Panc1 (cell line): ENCODE measurements around the gene IVD. TPM values are rescaled to one million over a fixed set of nuclear protein-coding genes. Genes with fewer than 3 reads are reported as not detected.

Source experiments
- ATAC-seq: fragments of 200-7000 bp; cut with Tn5 transposase; 2 replicates; pipeline ENCODE4 v1.9.1; 2020; ENCODE audit warnings: mild to moderate bottlenecking, moderate library complexity
- BruUV-seq: library from RNA; stranded (reverse); fragments of 400-500 nt; replicated peaks from 2 replicates; lab custom pipeline; 2021; lab: Mats Ljungman, UMichigan
- CTCF ChIA-PET: fragments of 300-600 bp; sonication (Branson Sonifier 250); formaldehyde crosslinking; loops from one replicate; lab custom pipeline; 2022; ENCODE audit warnings: antibody characterized with exemption; lab: Charles Lee
- POLR2A ChIA-PET: fragments of 300-600 bp; sonication (Branson Sonifier 250); formaldehyde crosslinking; loops from one replicate; lab custom pipeline; 2022; ENCODE audit warnings: antibody characterized with exemption; lab: Charles Lee
- DNase-seq: peaks from one replicate; pipeline ENCODE4 v3.0.0-alpha.2; 2010; ENCODE audit warnings: low read depth, low spot score
- H3K27ac ChIP-seq: 2 replicates; pipeline ENCODE4 v1.5.1; 2011; ENCODE audit warnings: mild to moderate bottlenecking, low read length, inconsistent platforms
- H3K27me3 ChIP-seq: fragments of 200-500 bp; sonication (Bioruptor generic); 2 replicates; pipeline ENCODE4 v1.6.0; 2014; ENCODE audit warnings: low read length, inconsistent platforms; ENCODE audit not compliant: control insufficient read depth, insufficient read depth
- H3K36me3 ChIP-seq: fragments of 200-500 bp; sonication (Bioruptor generic); 2 replicates; pipeline ENCODE4 v1.5.1; 2014; ENCODE audit warnings: inconsistent platforms, mild to moderate bottlenecking, low read length, moderate library complexity; ENCODE audit not compliant: control insufficient read depth, insufficient read depth
- H3K4me1 ChIP-seq: 2 replicates; pipeline ENCODE4 v1.5.1; 2011; ENCODE audit warnings: inconsistent platforms, mild to moderate bottlenecking, low read length, moderate library complexity; ENCODE audit not compliant: control insufficient read depth, insufficient read depth
- H3K4me3 ChIP-seq, 2 experiments: 2 replicates each; pipeline ENCODE4 v1.5.1; 2011 to 2012; ENCODE audit warnings: low read depth in 2 of 2, low read length in 2 of 2, mild to moderate bottlenecking in 2 of 2, inconsistent platforms in 1 of 2, moderate library complexity in 1 of 2
- H3K9me3 ChIP-seq: fragments of 200-500 bp; sonication (Bioruptor generic); 2 replicates; pipeline ENCODE4 v1.5.1; 2014; ENCODE audit warnings: low read depth, mild to moderate bottlenecking, inconsistent platforms, low read length, moderate library complexity; ENCODE audit not compliant: control insufficient read depth, insufficient read depth
- CTCF ChIP-seq: fragments of 450-650 bp; IDR thresholded peaks from 2 replicates; pipeline ENCODE4 v1.5.1; 2017; ENCODE audit warnings: mild to moderate bottlenecking
- POLR2AphosphoS5 ChIP-seq: IDR thresholded peaks from 2 replicates; pipeline ENCODE4 v1.6.1; 2012; ENCODE audit warnings: mild to moderate bottlenecking, low read depth, low read length, moderate library complexity
- REST ChIP-seq, 2 experiments: IDR thresholded peaks; 2 replicates each; pipeline ENCODE4 v1.6.1; 2011 to 2012; ENCODE audit warnings: low read depth in 2 of 2, control low read depth in 1 of 2, low read length in 1 of 2, mild to moderate bottlenecking in 1 of 2, moderate library complexity in 1 of 2; ENCODE audit not compliant: insufficient read depth in 1 of 2
- SIN3A ChIP-seq: IDR thresholded peaks from 2 replicates; pipeline ENCODE4 v1.6.1; 2012; ENCODE audit warnings: low read depth, mild to moderate bottlenecking, low read length, moderate library complexity, borderline replicate concordance; ENCODE audit not compliant: insufficient read depth
- TCF7L2 ChIP-seq: IDR thresholded peaks from 2 replicates; pipeline ENCODE4 v1.6.1; 2011; ENCODE audit warnings: mild to moderate bottlenecking, low read depth, low read length, inconsistent platforms
- in situ Hi-C: cut with HindIII; loops from 2 replicates; pipeline ENCODE4 v1.10.0; 2016; ENCODE audit warnings: low sequenced_read_pairs, low pct_unique_long_range_greater_than_20kb
- intact Hi-C: fragments of 100-400 bp; cut with micrococcal nuclease; formaldehyde crosslinking; loops from one replicate; pipeline ENCODE4 v1.10.0; 2022; ENCODE audit not compliant: unreplicated experiment
- total RNA-seq: library from RNA; stranded (reverse); gene quantifications from one replicate; pipeline ENCODE4 v1.2.1, GENCODE V29; 2021; ENCODE audit not compliant: unreplicated experiment

IVD gene
- total RNA-seq, 1 experiment from 2014 or later = 74.6 TPM

GRCh38 chr15:40449275-40449674, 43.7 kb downstream of the IVD start:
- ATAC-seq = no peak
- intact Hi-C loops = no loop called here

GRCh38 chr15:40450047-40450446, 44.5 kb downstream of the IVD start:
- H3K9me3 ChIP-seq = no peaks in the 10 kb centered on the region
- H3K27ac ChIP-seq = no peak overlapping the region
- in situ Hi-C loops (no loop called here), intact Hi-C loops (no loop called here)
- no TSS peak for BruUV-seq
- POLR2A ChIA-PET = no interaction called here
- TF ChIP-seq SIN3A (no peak), CTCF (no peak), REST (IDR thresholded peaks at IDR 0.05; ENCODE audit: insufficient read depth in 1 of 2, low read depth in 2 of 2, low read length in 1 of 2) (no peak)
- DNase-seq = no peak
- no peak overlapping the region for H3K4me3 ChIP-seq
- no peaks in the 10 kb centered on the region for H3K36me3 ChIP-seq
- no peaks in the 10 kb centered on the region for H3K27me3 ChIP-seq
- CTCF ChIA-PET = interaction anchor here (0.7 to 1.2 kb wide), 2 partner anchors 9 to 11 kb away, joined by 3 to 6 read pairs; partner anchors contain the start of gene BAHD1
- no peak for ATAC-seq
- peaks cover 49% of the 10 kb centered on the region for H3K4me1 ChIP-seq

More at GRCh38 chr15:40449275-40449674, 43.7 kb downstream of the IVD start:
- CTCF ChIA-PET = interaction anchor here (0.9 kb wide), 1 partner anchor 94 kb away, joined by 10 read pairs; no protein-coding TSS in a partner anchor
- H3K9me3 ChIP-seq = no peaks in the 10 kb centered on the region
- in situ Hi-C loops = no loop called here
- no peak overlapping the region for H3K4me3 ChIP-seq
- H3K27ac ChIP-seq = no peak overlapping the region
- DNase-seq = no peak
- no TSS peak for BruUV-seq
- H3K36me3 ChIP-seq = no peaks in the 10 kb centered on the region
- H3K27me3 ChIP-seq = no peaks in the 10 kb centered on the region
- TF ChIP-seq REST (IDR thresholded peaks at IDR 0.05; ENCODE audit: insufficient read depth in 1 of 2, low read depth in 2 of 2, low read length in 1 of 2) (no peak), SIN3A (no peak), CTCF (no peak), POLR2AphosphoS5 (no peak), TCF7L2 (no peak)
- H3K4me1 ChIP-seq = peaks cover 49% of the 10 kb centered on the region
- POLR2A ChIA-PET = interaction anchor here (0.7 kb wide), 1 partner anchor 11 kb away, joined by 11 read pairs; no protein-coding TSS in a partner anchor
